ENCODE data around the gene GNAO1. TPM values are rescaled to one million over a fixed set of nuclear protein-coding genes. Genes with fewer than 3 reads are reported as not detected.

Gene GNAO1
- total and polyA plus RNA-seq, 2 of the 13 experiments (the other 11 are each of a cell fraction or from before 2014, with no cell fraction given) = not detected

DNA sequence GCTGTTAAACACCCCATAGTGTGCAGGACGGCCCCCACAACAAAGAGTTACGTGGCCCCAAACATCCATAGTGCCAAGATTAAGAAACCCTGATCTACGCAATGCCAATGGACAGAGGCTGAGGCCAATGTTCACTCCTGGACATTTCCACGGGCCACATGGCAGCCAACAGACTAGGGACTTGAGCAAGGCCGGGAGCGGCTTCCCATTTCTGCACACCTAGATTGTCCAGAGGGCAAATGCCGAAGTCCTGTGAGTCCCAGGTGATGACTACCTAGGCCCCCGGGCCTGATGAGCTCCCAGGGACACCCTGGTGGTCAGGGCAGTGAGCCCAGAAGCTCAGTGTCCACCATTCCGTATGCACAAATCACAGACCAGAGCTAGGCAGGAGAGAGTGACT, 138.6 kb downstream of the GNAO1 start:
- Histone ChIP-seq H3K36me3 (replicated peaks in 1 of 2; ENCODE audit: control insufficient read depth in 1 of 2, insufficient read depth in 2 of 2, low read length in 2 of 2) (no peaks in the 10 kb centered on the region), H3K4me3 (replicated peaks in 1 of 3; ENCODE audit: insufficient read depth in 1 of 3, low read depth in 2 of 3, low read length in 3 of 3) (no peak overlapping the region), H2AFZ (ENCODE audit: low read length) (no peak overlapping the region), H4K20me1 (ENCODE audit: insufficient read depth, low read length) (no peaks in the 10 kb centered on the region), H3K4me2 (ENCODE audit: low read depth, low read length) (no peak overlapping the region), H3K27ac (ENCODE audit: extremely low read length, insufficient read depth, low read length) (no peak overlapping the region), H3K4me1 (ENCODE audit: insufficient read depth, low read length) (no peaks in the 10 kb centered on the region), H3K9ac (ENCODE audit: insufficient read depth, low read depth, low read length) (no peak overlapping the region), H3K9me3 (ENCODE audit: low read length) (no peaks in the 10 kb centered on the region), H3K79me2 (ENCODE audit: insufficient read depth, low read length) (no peaks in the 10 kb centered on the region), H3K27me3 (ENCODE audit: control insufficient read depth in 1 of 2, insufficient read depth in 2 of 2, low read length in 2 of 2) (peaks cover 9 to 76% of the 10 kb centered on the region in 2 experiments)
- ChIA-PET POLR2A (no interaction called here), CTCF (ENCODE audit: low intra/inter-chr PET ratio, low total read pairs) (no interaction called here)
- TF ChIP-seq, protein P1, sequence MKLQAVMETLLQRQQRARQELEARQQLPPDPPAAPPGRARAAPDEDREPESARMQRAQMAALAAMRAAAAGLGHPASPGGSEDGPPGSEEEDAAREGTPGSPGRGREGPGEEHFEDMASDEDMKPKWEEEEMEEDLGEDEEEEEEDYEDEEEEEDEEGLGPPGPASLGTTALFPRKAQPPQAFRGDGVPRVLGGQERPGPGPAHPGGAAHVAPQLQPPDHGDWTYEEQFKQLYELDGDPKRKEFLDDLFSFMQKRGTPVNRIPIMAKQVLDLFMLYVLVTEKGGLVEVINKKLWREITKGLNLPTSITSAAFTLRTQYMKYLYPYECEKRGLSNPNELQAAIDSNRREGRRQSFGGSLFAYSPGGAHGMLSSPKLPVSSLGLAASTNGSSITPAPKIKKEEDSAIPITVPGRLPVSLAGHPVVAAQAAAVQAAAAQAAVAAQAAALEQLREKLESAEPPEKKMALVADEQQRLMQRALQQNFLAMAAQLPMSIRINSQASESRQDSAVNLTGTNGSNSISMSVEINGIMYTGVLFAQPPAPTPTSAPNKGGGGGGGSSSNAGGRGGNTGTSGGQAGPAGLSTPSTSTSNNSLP (IDR thresholded peaks at IDR 0.05; ENCODE audit: low read depth, low read length) = no peak
- TF ChIP-seq ZSCAN20 (CRISPR knock-in tag; IDR thresholded peaks at IDR 0.05; ENCODE audit: borderline replicate concordance) (no peak), DPF2 (CRISPR knock-in tag; IDR thresholded peaks at IDR 0.05; ENCODE audit: borderline replicate concordance, low read depth) (no peak)
- intact Hi-C loops (cut with micrococcal nuclease; ENCODE audit: unreplicated experiment) (no loop called here), in situ Hi-C loops (cut with HindIII; ENCODE audit: extremely low pct_ligation_motif_present, low pct_unique_long_range_greater_than_20kb) (no loop called here)
- no peak for FAIRE-seq
- no TSS peak for BruUV-seq (replicated peaks)
- ATAC-seq = no peak
- DNase-seq (ENCODE audit: low spot score) = no peak
- WGBS (ENCODE audit: low lambda C conversion rate) = 40% methylated on average over 7 of the region's 9 CpGs

DNA sequence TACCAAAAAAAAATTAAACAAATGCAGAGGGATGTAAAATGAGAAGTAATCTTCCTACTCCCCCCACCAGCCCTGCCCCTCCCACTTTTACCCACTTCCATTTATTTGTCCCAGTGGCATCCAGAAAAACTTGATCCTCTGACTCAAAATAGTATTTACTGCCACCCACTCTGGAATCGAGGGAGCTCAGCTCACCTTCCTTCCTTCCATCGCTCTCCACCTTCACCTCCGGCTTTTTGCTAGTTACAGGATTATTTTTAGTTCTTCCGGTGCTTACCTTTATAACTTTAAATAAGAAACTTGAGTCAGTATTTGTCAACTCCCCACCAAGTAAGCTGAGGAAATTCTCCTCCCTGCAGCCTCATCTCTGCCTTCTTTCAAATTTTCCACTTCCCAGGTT, 139.2 kb downstream of the GNAO1 start:
- FAIRE-seq (no peak), DNase-seq (ENCODE audit: low spot score) (no peak), ATAC-seq (no peak)
- ChIA-PET POLR2A (no interaction called here), CTCF (ENCODE audit: low intra/inter-chr PET ratio, low total read pairs) (no interaction called here)
- Histone ChIP-seq H3K27me3 (ENCODE audit: control insufficient read depth in 1 of 2, insufficient read depth in 2 of 2, low read length in 2 of 2) (peaks cover 9 to 81% of the 10 kb centered on the region in 2 experiments), H3K4me3 (replicated peaks in 1 of 3; ENCODE audit: insufficient read depth in 1 of 3, low read depth in 2 of 3, low read length in 3 of 3) (no peak overlapping the region), H3K36me3 (replicated peaks in 1 of 2; ENCODE audit: control insufficient read depth in 1 of 2, insufficient read depth in 2 of 2, low read length in 2 of 2) (no peaks in the 10 kb centered on the region), H3K79me2 (ENCODE audit: insufficient read depth, low read length) (no peaks in the 10 kb centered on the region), H3K4me2 (ENCODE audit: low read depth, low read length) (no peak overlapping the region), H4K20me1 (ENCODE audit: insufficient read depth, low read length) (no peaks in the 10 kb centered on the region), H3K4me1 (ENCODE audit: insufficient read depth, low read length) (no peaks in the 10 kb centered on the region), H3K9ac (ENCODE audit: insufficient read depth, low read depth, low read length) (no peak overlapping the region), H2AFZ (ENCODE audit: low read length) (no peak overlapping the region), H3K27ac (ENCODE audit: extremely low read length, insufficient read depth, low read length) (no peak overlapping the region), H3K9me3 (ENCODE audit: low read length) (no peaks in the 10 kb centered on the region)
- TF ChIP-seq, protein P2, sequence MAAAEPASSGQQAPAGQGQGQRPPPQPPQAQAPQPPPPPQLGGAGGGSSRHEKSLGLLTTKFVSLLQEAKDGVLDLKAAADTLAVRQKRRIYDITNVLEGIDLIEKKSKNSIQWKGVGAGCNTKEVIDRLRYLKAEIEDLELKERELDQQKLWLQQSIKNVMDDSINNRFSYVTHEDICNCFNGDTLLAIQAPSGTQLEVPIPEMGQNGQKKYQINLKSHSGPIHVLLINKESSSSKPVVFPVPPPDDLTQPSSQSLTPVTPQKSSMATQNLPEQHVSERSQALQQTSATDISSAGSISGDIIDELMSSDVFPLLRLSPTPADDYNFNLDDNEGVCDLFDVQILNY (CRISPR knock-in tag; conservative IDR thresholded peaks at IDR 0.05) = no peak
- TF ChIP-seq HES4 (CRISPR knock-in tag; IDR thresholded peaks at IDR 0.05; ENCODE audit: borderline replicate concordance) = no peak
- no peak for TF ChIP-seq ZFP90 (CRISPR knock-in tag; IDR thresholded peaks at IDR 0.05; ENCODE audit: borderline replicate concordance)
- no peak for TF ChIP-seq HDAC2 (CRISPR knock-in tag; IDR thresholded peaks at IDR 0.05)
- TF ChIP-seq, protein P3, sequence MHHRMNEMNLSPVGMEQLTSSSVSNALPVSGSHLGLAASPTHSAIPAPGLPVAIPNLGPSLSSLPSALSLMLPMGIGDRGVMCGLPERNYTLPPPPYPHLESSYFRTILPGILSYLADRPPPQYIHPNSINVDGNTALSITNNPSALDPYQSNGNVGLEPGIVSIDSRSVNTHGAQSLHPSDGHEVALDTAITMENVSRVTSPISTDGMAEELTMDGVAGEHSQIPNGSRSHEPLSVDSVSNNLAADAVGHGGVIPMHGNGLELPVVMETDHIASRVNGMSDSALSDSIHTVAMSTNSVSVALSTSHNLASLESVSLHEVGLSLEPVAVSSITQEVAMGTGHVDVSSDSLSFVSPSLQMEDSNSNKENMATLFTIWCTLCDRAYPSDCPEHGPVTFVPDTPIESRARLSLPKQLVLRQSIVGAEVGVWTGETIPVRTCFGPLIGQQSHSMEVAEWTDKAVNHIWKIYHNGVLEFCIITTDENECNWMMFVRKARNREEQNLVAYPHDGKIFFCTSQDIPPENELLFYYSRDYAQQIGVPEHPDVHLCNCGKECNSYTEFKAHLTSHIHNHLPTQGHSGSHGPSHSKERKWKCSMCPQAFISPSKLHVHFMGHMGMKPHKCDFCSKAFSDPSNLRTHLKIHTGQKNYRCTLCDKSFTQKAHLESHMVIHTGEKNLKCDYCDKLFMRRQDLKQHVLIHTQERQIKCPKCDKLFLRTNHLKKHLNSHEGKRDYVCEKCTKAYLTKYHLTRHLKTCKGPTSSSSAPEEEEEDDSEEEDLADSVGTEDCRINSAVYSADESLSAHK (CRISPR knock-in tag; IDR thresholded peaks at IDR 0.05; ENCODE audit: borderline replicate concordance) = no peak
- TF ChIP-seq BORCS8-MEF2B (CRISPR knock-in tag; IDR thresholded peaks at IDR 0.05) = no peak
- no peak for TF ChIP-seq ZNF724P (CRISPR knock-in tag; IDR thresholded peaks at IDR 0.05; ENCODE audit: borderline replicate concordance)
- no peak for TF ChIP-seq ZNF260 (CRISPR knock-in tag; IDR thresholded peaks at IDR 0.05; ENCODE audit: borderline replicate concordance, low read depth)
- no peak for TF ChIP-seq GATAD1 (CRISPR knock-in tag; IDR thresholded peaks at IDR 0.05)
- TF ChIP-seq ZNF614 (CRISPR knock-in tag; IDR thresholded peaks at IDR 0.05; ENCODE audit: borderline replicate concordance) = no peak
- 33% methylated on average over 4 of the region's 4 CpGs for WGBS (ENCODE audit: low lambda C conversion rate)
- BruUV-seq (replicated peaks) = no TSS peak
- intact Hi-C loops (cut with micrococcal nuclease; ENCODE audit: unreplicated experiment) = no loop called here
- in situ Hi-C loops (cut with HindIII; ENCODE audit: extremely low pct_ligation_motif_present, low pct_unique_long_range_greater_than_20kb) = no loop called here

All from HepG2 (cell line).